ENCODE data around the gene CCDC197. TPM values are rescaled to one million over a fixed set of nuclear protein-coding genes. Genes with fewer than 3 reads are reported as not detected.

The CCDC197 gene
- total RNA-seq, 3 donors from 2014 or later, result not detected

GRCh38 chr14:94054401-94054800 is 57.3 kb downstream of the CCDC197 start:
- Histone ChIP-seq H3K9me3 (no peaks in the 10 kb centered on the region), H3K4me3 (no peak overlapping the region), H3K36me3 (peaks cover 4% of the 10 kb centered on the region), H3K4me1 (no peaks in the 10 kb centered on the region), H3K27me3 (no peaks in the 10 kb centered on the region), H3K27ac (no peak overlapping the region)
- DNase-seq (ENCODE audit: low spot score in 2 of 2), result no peak
- TF ChIP-seq CTCF (IDR thresholded peaks at IDR 0.05), result no peak
- TF ChIP-seq POLR2AphosphoS5 (IDR thresholded peaks at IDR 0.05), result no peak
- no peak for TF ChIP-seq POLR2A (IDR thresholded peaks at IDR 0.05)
- intact Hi-C loops (cut with DNase I; ENCODE audit: low total_unique reads), result no loop called here

- H3K27me3 ChIP-seq, result no peaks in the 10 kb centered on the region
- intact Hi-C loops (cut with DNase I; ENCODE audit: low total_unique reads), result loop anchor here (5.0 kb wide), 1 partner anchor 527 kb away; the partner anchor contains the start of gene SERPINA5
- TF ChIP-seq POLR2AphosphoS5 (IDR thresholded peaks at IDR 0.05), result no peak
- no peak for TF ChIP-seq POLR2A (IDR thresholded peaks at IDR 0.05)
- no peak for TF ChIP-seq CTCF (IDR thresholded peaks at IDR 0.05)
- peaks cover 4% of the 10 kb centered on the region for H3K36me3 ChIP-seq
- no peak overlapping the region for H3K27ac ChIP-seq
- DNase-seq (ENCODE audit: low spot score in 2 of 2), result no peak
- H3K9me3 ChIP-seq, result no peaks in the 10 kb centered on the region
- no peak overlapping the region for H3K4me3 ChIP-seq
- H3K4me1 ChIP-seq, result no peaks in the 10 kb centered on the region
Measured at GRCh38 chr14:94054936-94055335, 57.8 kb downstream of the CCDC197 start.

GRCh38 chr14:94056579-94057308 is 59.6 kb downstream of the CCDC197 start:
- H3K9me3 ChIP-seq, result no peaks in the 10 kb centered on the region
- intact Hi-C loops (cut with DNase I; ENCODE audit: low total_unique reads), result loop anchor here (5.0 kb wide), 1 partner anchor 526 kb away; the partner anchor contains the start of gene SERPINA5
- H3K4me3 ChIP-seq, result no peak overlapping the region
- H3K27me3 ChIP-seq, result no peaks in the 10 kb centered on the region
- no peaks in the 10 kb centered on the region for H3K4me1 ChIP-seq
- TF ChIP-seq POLR2AphosphoS5 (IDR thresholded peaks at IDR 0.05) (no peak), CTCF (IDR thresholded peaks at IDR 0.05) (no peak), POLR2A (IDR thresholded peaks at IDR 0.05) (no peak)
- no peak for DNase-seq (ENCODE audit: low spot score in 2 of 2)
- H3K36me3 ChIP-seq, result peaks cover 8% of the 10 kb centered on the region
- no peak overlapping the region for H3K27ac ChIP-seq

GRCh38 chr14:94058128-94058673 is 61.1 kb downstream of the CCDC197 start:
- peaks cover 4% of the 10 kb centered on the region for H3K36me3 ChIP-seq
- H3K27ac ChIP-seq, result no peak overlapping the region
- no peak overlapping the region for H3K4me3 ChIP-seq
- no peaks in the 10 kb centered on the region for H3K9me3 ChIP-seq
- no peak for TF ChIP-seq POLR2A (IDR thresholded peaks at IDR 0.05)
- TF ChIP-seq POLR2AphosphoS5 (IDR thresholded peaks at IDR 0.05), result no peak
- no peak for TF ChIP-seq CTCF (IDR thresholded peaks at IDR 0.05)
- no peaks in the 10 kb centered on the region for H3K27me3 ChIP-seq
- no peak for DNase-seq (ENCODE audit: low spot score in 2 of 2)
- intact Hi-C loops (cut with DNase I; ENCODE audit: low total_unique reads), result loop anchor here (5.0 kb wide), 1 partner anchor 524 kb away; the partner anchor contains the start of gene SERPINA5
- H3K4me1 ChIP-seq, result no peaks in the 10 kb centered on the region

Other genes with a start within 250 kb of the CCDC197 start
- gene PRIMA1, start 208.8 kb upstream of the CCDC197 start, total RNA-seq, result 1 to 10 TPM in 2 of 3 donors, under 1 TPM in 1; 0.98 to 2.1 (median 1.3) TPM
- not detected for gene FAM181A, start 70.0 kb upstream of the CCDC197 start, total RNA-seq
- 1 to 10 TPM in 2 of 3 donors, not detected in 1; 1.3 to 2.0 TPM for gene ASB2, start 20.7 kb upstream of the CCDC197 start, total RNA-seq
- gene OTUB2, start 29.0 kb downstream of the CCDC197 start, total RNA-seq, result 1 to 10 TPM in 1 of 3 donors, under 1 TPM in 2; 0.64 to 1.6 (median 0.73) TPM
- gene DDX24, start 83.9 kb downstream of the CCDC197 start, total RNA-seq, result 100 to 1,000 TPM; 156 to 201 (median 172) TPM
- 10 to 100 TPM in 2 of 3 donors, 1 to 10 TPM in 1; 6.6 to 14.5 (median 10.6) TPM for gene IFI27L1, start 84.0 kb downstream of the CCDC197 start, total RNA-seq
- 100 to 1,000 TPM; 101 to 196 (median 160) TPM for gene IFI27, start 113.4 kb downstream of the CCDC197 start, total RNA-seq
- 10 to 100 TPM; 74.2 to 98.8 (median 92.1) TPM for gene IFI27L2, start 132.3 kb downstream of the CCDC197 start, total RNA-seq
- gene PPP4R4, start 177.0 kb downstream of the CCDC197 start, total RNA-seq, result 1 to 10 TPM in 2 of 3 donors, under 1 TPM in 1; 0.48 to 7.9 (median 7.2) TPM

All from breast epithelium (tissue), 4 donors.